Measurements from ENCODE around the gene GRID2IP.
"Not testable (repeated sequence)": the region's sequence is repeated elsewhere in the genome, so short reads cannot be mapped to it uniquely, and the experiment has no call there.

Gene GRID2IP

GRCh38 chr7:6551016-6551511 is at the start of gene GRID2IP:
Gene GRID2IP (minus strand): TSS chr7:6551461. CDS start chr7:6551436, 25 bp downstream.
- TF ChIP-seq, protein P1, sequence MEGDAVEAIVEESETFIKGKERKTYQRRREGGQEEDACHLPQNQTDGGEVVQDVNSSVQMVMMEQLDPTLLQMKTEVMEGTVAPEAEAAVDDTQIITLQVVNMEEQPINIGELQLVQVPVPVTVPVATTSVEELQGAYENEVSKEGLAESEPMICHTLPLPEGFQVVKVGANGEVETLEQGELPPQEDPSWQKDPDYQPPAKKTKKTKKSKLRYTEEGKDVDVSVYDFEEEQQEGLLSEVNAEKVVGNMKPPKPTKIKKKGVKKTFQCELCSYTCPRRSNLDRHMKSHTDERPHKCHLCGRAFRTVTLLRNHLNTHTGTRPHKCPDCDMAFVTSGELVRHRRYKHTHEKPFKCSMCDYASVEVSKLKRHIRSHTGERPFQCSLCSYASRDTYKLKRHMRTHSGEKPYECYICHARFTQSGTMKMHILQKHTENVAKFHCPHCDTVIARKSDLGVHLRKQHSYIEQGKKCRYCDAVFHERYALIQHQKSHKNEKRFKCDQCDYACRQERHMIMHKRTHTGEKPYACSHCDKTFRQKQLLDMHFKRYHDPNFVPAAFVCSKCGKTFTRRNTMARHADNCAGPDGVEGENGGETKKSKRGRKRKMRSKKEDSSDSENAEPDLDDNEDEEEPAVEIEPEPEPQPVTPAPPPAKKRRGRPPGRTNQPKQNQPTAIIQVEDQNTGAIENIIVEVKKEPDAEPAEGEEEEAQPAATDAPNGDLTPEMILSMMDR (IDR thresholded peaks at IDR 0.05): no peak
- TF ChIP-seq ZFX (IDR thresholded peaks at IDR 0.05; ENCODE audit: borderline replicate concordance): no peak

DNA sequence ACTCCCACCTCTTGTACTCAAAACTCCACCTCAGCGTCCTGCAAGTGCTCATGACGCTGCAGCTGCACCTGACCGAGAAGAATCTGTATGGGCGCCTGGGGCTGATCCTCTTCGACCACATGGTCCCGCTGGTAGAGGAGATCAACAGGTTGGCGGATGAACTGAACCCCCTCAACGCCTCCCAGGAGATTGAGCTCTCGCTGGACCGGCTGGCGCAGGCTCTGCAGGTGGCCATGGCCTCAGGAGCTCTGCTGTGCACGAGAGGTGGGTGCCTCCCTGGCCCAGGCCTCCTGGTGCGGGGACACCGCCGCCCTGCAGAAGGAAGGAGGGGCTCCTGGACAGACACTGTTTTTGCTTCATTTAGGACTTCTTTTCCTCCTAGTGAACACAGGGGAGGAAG is 48.8 kb upstream of the GRID2IP start:
- TF ChIP-seq, protein P1 (IDR thresholded peaks at IDR 0.05): no peak
- TF ChIP-seq ZFX (IDR thresholded peaks at IDR 0.05; ENCODE audit: borderline replicate concordance): no peak

More at GRCh38 chr7:6551016-6551511, at the start of gene GRID2IP:
- H3K27ac ChIP-seq: no peak within 1 kb of the TSS

GRCh38 chr7:6590645-6591110 is 39.4 kb upstream of the GRID2IP start:
- TF ChIP-seq, protein P1 (IDR thresholded peaks at IDR 0.05): no peak
- no peak for TF ChIP-seq ZFX (IDR thresholded peaks at IDR 0.05; ENCODE audit: borderline replicate concordance)
- peak overlapping the region; percentile 79 for H3K27ac ChIP-seq

More for the DNA sequence above, 48.8 kb upstream of the GRID2IP start:
- no peak overlapping the region for H3K27ac ChIP-seq

DNA sequence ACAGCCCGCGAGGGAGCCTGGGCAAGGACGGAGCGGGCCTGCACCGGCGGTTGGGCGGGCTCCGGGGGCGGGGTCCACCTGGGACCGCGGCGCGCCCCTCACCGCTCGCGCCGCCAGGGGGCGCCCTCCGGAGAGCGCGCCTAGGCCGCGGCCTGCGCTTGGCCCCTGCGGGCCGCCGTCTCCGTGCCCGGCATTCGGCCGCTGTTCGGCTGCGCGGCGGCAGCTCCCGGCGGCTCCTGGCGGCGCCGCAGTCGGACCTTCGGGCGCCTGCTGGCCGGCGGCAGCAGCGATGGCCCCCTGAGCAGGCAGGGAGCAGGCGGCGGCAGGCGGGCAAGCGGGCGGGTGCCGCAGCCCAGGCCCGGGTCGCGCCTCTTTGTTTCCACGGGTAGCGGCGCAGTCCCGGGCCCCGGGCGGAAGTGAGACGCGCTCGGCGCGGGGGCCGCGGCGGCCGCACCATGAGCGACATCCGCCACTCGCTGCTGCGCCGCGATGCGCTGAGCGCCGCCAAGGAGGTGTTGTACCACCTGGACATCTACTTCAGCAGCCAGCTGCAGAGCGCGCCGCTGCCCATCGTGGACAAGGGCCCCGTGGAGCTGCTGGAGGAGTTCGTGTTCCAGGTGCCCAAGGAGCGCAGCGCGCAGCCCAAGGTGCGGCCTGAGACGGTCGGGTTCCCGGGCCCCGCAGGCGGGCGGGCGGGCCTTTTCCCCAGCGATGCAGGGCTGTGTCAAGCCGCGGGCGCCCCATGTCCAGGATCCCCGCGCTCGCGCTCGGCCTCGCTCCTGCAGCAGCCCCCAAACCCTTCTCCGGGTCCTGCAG is 38.8 kb upstream of the GRID2IP start, which contains the start of gene INTS15:
TSS of gene INTS15 (plus strand) at position 193 of the 816 bp plus-strand sequence. CDS start at position 456, 263 bp downstream.
- TF ChIP-seq, protein P1 (IDR thresholded peaks at IDR 0.05): peak; percentile 99
- no peak for TF ChIP-seq ZFX (IDR thresholded peaks at IDR 0.05; ENCODE audit: borderline replicate concordance)
- H3K27ac ChIP-seq: peak within 1 kb of the TSS; percentile 79

DNA sequence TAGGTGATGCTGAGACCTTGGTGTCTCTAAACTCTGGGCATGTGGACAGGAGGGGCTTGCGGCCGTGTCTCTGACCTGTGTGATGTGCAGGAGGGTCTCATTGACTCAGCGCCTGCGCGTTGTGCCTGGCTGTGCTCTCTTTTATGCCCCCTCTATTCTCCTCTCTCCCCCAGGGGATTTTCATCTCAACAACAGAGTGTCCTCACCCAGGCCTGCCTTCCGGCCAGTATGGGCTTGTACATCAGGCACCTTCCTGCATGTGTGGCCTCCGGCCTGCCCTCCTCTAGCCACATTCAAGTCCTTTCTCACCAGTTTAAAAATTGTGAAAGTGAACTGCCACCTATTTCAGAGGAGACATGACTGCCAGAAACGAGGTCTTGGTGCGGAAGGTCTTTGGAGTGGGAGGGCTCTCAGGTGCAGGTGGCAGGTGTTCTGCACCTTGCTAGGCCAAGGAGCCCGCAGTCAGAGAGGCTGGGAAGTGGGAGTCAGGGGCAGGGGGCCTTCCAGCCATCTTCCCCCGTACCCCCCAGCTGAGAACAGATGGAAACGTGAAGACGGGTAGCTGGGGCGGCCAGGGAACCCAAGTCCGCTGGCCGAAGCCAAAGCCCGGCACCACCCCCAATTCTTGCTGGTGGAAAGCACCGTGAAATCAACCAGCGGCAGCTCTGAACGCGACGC is 38.0 kb upstream of the GRID2IP start:
- no peak for TF ChIP-seq ZFX (IDR thresholded peaks at IDR 0.05; ENCODE audit: borderline replicate concordance)
- H3K27ac ChIP-seq: peak overlapping the region; percentile 79

GRCh38 chr7:6588566-6588965 is 37.3 kb upstream of the GRID2IP start:
- no peak overlapping the region for H3K27ac ChIP-seq
- TF ChIP-seq, protein P1 (IDR thresholded peaks at IDR 0.05): no peak
- TF ChIP-seq ZFX (IDR thresholded peaks at IDR 0.05; ENCODE audit: borderline replicate concordance): no peak

- not testable (repeated sequence) for H3K27ac ChIP-seq
Measured at GRCh38 chr7:6585746-6586432, 34.6 kb upstream of the GRID2IP start.

Data from 22Rv1 (cell line).